Putamen (tissue), 1 donor: ENCODE measurements around the gene COL15A1.

Source experiments
- DNase-seq: peaks from one replicate; pipeline ENCODE4 v3.0.0-alpha.2; 2016; ENCODE audit warnings: low spot score

The COL15A1 gene

DNA sequence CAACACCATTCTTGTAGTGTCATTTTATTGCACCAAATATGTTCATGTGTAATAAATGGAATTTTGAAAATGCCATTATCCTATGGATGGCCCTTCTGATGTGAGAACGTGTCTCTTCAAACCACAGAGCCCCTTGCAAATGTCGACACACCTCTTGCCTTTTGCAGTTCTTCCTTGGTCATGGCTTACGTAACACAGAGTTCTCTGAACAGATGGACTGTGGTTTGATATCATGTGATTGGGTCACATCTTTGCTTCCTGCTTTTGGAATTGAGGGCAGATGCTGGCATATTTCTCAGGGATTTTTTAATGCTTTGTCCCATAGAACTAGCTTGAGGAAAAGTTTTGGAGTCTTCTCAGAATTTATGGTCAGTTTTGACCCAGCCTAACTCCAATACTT is 165.8 kb downstream of the COL15A1 start:
- DNase-seq, result no peak

DNA sequence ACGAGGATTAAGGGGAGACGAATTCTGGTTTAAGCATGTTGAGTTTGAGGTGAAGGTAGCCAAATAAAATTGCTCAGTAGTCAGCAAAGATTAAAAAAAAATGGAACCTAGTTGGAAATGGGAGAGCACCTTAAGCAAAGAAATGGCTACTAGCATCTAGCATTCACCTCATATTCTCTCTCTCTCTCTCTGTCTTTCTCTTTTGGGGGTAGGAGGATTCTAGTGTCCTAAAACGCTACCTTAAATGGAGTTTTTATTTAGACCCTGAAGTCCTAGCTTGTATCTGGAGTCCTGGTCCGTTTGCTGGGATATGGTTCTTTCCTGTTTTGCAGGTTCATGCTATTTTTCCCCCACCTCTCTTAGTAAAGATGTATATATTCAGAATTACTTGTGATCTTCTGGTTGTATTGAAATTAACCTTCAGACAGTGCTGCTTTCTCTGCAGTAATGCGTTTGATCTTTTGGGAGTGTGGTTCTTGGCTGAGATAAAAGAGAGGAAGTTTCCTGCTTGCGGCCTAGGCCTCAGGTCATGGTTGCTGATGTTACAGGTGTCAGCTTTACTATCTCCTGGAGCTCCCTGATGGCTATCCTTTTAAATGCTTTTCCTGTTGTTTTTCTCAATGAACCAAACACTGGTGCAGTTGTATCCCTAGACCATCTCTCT is 169.2 kb downstream of the COL15A1 start:
- no peak for DNase-seq

- no peak for DNase-seq
These were observed 169.8 kb downstream of the COL15A1 start for GRCh38 chr9:99113414-99114048.

DNA sequence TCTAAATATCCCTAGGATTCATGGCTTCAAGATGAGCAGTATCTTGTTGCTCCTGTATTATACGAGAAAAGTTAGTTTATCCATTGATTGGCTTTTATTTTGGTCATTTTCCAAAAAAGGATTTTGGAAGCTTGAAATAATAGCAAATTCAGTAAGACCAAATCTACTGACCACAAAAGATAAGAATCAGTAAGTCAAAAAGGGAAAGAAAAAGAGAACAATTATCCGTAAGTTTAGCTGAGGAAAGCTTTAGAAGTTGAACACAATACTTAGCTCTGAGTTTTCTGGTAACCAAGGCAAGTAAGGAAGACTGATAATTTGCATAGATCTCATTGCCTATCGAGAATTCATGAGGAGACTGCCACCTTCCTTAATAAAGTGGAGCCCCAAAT is 170.3 kb downstream of the COL15A1 start:
- DNase-seq, result no peak

DNA sequence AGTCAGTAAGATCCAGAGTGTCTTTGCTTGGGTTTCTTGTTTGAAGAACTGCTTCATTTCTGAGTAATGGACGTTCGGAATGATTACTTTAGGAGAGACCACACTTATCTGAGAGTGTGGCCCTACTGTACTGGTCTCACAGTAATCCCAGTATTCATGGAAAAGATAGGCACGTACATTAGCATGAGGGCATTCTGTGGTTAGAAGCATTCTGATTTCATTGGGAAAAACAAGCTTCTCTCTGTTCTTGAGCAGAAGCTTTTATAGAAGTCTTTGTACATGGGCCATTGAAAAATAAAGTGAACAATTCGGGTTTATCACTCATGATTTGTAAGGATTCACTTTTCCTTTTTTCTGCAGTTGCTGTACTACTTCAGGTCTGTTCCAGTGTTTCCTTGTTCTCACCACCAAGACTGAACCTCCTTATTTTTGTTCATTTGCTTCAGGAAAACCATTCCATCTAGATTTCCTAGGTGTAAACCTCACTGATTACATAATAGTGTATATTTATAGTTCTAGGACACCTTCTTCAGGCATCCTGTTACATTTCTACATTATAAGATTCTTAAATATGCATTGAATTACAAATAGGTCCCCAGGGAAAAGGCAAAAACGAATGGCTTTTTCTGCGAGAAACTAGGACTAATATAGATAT is 171.3 kb downstream of the COL15A1 start:
- no peak for DNase-seq

DNA sequence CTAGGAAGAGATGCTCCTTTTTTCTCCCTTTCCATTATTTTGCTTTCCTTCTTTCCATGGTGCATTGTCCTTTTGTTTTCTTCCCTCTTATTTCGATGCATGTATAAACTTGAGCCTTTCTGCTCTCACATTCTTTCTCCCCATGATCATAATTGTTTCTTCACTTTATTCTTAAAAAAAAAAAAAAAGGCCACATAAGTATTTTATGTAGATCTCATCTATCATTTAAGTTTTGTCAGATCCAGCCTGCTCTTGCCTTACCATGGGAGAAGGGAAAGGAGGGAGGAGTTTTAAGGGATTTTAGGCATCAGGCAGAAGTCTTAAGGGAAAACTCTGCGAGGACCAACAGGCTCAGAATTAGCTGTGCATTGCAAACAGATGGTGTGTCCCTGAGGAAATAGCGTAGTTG is 172.3 kb downstream of the COL15A1 start:
- DNase-seq, result no peak

DNA sequence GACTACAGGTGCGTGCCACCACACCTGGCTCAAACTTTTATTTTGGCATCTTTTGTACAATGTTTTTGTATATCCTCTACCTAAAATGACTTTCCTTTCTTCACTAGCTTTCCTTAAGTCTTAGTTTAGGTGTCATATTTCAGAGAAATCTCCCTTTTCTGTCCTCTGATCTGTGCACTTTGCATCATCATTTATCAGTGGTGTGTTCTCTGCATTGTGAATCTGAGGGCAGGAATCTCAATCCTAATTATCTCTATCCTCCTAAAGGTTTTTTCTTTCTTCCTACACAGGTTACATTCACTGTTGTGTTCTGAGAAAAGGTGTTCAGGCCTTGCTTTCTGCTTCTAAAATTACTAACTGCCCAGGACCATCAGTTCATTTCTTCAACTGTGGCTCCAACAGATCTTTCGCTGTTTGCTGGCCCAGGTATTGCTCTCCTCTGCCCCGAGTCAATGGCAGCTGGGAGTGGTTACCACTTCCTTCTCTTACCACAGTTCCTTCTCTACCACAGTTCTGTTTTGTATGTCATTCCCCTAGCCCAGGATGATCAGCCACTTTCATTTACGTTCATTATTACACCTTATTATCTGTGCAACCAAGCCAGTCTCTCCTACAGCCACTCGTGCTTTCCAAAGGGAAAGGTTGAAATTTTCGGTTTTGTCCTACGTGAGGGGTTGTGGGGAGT is 175.2 kb downstream of the COL15A1 start:
- DNase-seq, result no peak

DNA sequence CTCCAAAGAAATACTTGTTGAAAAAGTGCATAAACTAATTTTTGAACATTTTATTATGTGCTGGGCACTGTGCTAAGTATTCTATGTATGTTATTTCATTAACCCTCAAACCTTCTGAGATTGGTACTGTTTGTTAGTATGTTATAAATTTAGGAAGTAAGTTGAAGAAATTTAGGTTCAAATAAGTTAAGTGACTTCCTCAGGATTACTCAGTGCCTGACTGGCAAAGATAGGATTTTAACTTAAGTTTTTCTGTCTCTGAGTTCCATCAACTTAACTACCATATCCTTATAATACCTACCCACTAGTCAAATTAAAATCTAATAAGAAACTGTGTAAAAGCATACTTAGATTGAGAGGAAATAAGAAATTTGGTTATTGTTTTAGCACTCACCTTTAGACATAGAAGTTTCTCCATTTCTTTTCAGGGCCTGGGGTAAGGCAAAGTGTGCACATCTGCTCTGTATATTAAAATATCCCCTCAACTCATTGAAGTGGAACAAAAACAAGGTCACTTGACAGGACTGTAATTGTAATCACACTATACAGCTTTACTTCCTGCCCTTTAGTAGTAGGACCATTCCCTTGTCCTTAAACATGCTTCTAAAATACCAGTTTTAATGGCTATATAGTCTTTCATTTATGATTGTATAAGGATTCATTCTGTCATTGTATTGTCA is 176.4 kb downstream of the COL15A1 start:
- DNase-seq, result no peak
